DMS153 (cell line): ENCODE measurements around the gene CEACAM20.
"Not testable (repeated sequence)": the region's sequence is repeated elsewhere in the genome, so short reads cannot be mapped to it uniquely, and the experiment has no call there.

Experiments used
- DNase-seq: peaks from one replicate; lab custom pipeline; 2025; lab: John Stamatoyannopoulos, UW

CEACAM20 gene

GRCh38 chr19:44529536-44529935, at the start of gene CEACAM20:
Gene CEACAM20, minus strand, starts transcription at chr19:44529675. Its CDS starts 166 bp downstream, at chr19:44529509.
- DNase-seq = no peak

DNA sequence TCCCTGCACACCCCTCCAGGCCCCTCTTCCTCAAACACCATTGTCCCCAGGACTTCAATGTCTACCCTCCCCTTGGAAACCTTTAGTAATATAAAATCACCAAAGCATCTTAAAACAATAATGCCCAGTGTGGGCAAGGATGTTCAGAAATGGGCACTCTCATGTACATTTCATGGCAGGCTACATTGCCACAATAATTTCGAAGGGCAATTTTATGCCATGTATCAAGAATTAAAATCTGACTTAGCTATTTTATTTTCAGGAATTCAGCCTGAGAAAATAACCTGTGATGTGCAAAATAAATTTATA, 48.0 kb upstream of the CEACAM20 start:
- no peak for DNase-seq

DNA sequence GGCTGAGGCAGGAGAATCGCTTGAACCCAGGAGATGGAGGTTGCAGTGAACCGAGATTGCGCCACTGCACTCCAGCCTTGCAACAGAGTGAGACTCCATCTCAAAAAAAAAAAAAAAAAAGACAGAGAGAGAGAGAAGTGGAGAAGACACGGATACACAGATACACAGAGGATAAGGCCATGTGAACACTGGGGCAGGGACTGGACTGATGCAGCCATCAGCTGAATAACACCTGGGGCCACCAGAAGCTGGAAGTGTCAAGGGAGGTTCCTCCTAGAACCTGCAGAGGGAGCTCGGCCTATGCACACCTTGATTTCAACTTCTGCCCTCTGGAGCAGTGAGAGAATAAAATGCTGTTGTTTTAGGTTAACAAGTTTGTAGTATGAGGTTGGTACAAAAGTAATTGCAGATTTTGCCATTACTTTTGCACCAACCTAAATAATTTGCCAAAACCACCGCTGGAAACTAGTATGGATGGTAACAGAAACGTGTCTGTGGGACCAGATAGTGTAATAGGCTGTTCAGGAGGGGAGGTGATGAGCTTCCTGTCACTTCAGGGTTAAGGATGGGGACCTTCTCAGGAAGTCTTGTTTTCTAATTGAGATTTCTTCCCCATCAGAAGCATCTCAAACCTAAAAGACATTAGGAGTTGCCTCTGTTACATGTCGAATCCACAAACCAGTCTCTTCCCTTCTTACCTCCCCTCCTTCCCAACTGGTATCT, 47.5 kb upstream of the CEACAM20 start:
- no peak for DNase-seq

DNA sequence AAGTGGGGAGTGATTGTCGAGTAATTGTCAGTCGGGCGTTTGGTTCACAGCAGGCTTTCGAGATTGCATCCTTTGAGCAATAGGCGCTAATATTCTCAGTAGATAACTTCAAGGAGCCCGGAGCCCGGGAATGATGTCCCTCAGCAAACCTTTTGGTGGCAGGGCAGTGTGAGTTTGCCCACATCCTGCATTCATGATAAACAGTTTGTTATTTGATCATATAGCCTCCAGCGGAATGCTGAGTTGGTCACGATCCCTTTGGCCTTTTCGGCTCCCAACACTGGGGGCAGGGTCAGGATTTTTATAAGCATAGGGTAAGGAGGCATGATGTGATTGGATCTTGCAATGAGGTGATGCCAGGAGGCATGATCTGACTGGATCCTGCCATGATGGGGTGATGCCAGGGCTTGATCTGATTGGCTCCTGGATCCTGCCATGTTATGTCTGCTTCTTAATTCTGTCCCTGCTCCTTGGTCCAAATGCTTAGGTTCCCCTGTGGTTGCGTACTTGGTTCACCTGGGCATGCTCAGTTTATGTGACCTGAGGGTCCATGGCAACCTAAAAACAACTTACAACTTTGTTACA, 45.7 kb upstream of the CEACAM20 start:
- DNase-seq = no peak

DNA sequence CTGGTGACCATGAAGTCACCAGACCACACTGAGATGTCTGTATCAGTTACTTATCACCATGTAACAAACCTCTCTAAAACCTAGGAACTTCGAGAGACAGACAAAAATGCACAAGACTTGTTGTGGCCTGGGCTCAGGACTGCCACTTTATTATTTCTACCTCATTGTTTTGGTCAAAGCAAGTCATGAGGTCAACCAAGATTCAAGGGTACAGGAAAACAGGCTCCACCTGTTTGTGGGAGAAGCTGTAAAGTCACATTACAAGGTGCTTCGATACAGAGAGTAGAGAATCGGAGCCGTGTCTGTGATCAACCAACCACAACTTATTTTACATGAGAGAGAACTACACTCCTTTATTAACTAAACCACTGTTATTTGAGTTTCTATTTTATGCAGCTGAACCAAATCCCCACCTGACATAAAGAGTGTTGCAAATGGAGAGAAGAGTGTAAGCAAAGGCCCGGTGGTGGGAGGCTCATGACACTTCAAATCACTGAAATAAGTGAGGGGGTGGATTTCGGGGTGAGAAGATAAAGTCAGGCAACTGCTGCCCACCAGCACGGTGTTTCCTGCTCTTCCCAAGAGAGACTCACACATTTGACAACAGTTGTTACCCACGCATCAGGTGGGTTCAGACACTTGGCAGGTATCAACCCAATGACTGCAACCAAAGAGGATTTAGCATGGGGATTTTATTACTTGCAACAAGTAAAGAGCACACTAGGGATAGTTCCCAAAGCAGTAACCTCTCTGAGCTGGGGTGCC, 44.9 kb upstream of the CEACAM20 start:
- no peak for DNase-seq

GRCh38 chr19:44573627-44574026, 44.2 kb upstream of the CEACAM20 start:
- DNase-seq = no peak

- DNase-seq = no peak
These were observed 43.7 kb upstream of the CEACAM20 start for GRCh38 chr19:44573183-44573582.

DNA sequence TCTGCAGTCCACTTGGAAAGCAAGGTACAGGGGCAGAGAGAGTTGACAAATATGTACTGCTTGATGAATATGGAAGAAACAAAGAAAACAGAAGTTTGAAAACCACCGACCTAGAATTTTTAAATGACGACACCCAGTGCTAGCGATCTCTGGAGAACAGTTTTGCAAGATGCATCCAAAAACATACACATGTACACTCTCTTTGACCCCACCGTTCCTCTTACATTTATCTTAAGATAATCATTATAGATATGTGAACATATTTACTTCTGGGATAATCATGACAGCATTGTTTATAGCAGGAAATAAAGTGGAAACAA, 43.1 kb upstream of the CEACAM20 start:
- no peak for DNase-seq

- no peak for DNase-seq
These were observed 42.5 kb upstream of the CEACAM20 start for GRCh38 chr19:44571830-44572580.

DNA sequence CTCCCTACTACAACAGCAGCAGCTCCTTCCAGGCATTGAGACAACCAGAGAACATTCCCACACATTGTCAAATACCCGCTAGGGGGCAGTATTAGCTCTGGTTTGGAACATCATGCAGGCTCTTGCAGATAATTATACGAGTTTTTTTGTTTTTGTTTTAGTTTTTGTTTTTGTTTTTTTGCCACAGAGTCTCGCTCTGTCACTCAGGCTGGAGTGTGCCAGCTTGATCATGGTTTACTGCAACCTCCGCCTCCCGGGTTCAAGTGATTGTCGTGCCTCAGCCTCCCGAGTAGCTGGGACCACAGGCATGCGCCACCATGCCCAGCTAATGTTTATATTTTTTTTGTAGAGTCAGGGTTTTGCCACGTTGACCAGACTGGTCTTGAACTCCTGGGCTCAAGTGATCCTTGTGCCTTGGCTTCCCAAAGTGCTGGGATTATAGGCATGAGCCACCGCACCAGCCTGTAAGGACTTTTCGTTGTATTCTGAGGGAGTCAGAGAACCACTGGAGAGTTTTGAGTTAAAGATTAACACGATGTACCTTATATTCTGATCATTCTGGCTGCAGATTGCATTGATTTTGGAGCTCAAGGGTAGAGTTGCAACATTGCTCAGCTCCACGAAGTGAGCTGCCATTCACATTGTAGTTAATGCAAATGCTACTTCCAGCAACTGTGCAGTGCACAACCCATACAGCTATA, 41.7 kb upstream of the CEACAM20 start:
- no peak for DNase-seq

GRCh38 chr19:44570603-44570983, 41.1 kb upstream of the CEACAM20 start:
- no peak for DNase-seq

GRCh38 chr19:44567745-44568144, 38.3 kb upstream of the CEACAM20 start:
- DNase-seq = no peak

DNA sequence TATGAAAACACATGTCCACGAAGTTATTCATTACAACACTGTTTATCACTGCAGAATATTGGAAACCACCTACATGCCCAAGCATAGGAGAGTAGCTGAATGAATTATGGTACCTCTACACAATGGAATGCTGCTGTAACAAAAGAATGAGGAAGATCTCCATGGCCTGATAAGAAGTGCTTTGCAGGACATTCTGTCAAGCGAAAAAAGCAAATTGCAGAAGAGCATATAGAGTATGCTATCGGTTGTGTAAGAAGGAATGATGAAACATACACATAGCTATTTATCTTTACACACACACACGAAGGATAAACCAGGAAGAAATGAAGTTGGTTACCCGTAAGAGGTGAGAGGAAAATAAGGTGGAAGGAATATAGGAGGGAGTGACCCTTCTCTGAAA, 37.5 kb upstream of the CEACAM20 start:
- DNase-seq = no peak

GRCh38 chr19:44563086-44563655, 33.7 kb upstream of the CEACAM20 start:
- DNase-seq = not testable (repeated sequence)

DNA sequence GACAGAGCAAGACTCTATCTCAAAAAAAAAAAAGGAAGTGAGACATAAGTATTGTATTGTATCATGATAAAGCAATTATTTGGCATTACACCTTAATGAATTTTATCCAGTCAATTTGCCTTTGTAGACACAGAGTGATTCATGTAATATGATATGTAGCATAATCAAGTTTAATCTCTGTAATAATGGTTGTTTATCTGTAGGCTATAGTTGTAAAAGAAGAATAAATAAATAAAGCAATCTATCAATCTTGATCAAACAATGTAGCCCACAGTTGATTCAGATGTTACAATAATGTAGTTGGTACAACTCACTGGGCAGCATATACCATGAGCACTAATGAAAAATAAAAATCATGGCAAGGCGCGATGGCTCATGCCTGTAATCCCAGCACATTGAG, 28.5 kb upstream of the CEACAM20 start:
- no peak for DNase-seq

GRCh38 chr19:44554641-44555246, 25.3 kb upstream of the CEACAM20 start:
- no peak for DNase-seq

GRCh38 chr19:44553478-44554171, 24.1 kb upstream of the CEACAM20 start:
- DNase-seq = no peak

DNA sequence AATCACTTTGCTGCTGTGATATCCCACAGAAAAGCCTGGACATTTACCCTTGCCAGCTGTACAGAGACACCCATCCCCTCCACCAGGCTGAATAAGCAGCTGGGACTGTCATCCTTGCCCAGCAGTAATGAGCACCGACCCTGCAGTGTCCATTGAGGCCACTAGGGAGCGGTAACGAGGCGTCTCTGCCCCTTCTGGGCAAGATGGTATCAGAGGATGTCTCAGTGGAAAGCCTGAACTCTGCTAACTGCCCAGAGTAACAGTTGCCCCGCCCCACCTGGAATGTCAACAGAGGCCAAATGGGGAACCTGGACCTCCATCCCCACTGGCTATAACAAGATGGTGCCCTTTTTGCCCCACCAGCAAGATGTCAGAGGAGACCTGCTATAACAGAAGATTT, 22.8 kb upstream of the CEACAM20 start:
- no peak for DNase-seq

DNA sequence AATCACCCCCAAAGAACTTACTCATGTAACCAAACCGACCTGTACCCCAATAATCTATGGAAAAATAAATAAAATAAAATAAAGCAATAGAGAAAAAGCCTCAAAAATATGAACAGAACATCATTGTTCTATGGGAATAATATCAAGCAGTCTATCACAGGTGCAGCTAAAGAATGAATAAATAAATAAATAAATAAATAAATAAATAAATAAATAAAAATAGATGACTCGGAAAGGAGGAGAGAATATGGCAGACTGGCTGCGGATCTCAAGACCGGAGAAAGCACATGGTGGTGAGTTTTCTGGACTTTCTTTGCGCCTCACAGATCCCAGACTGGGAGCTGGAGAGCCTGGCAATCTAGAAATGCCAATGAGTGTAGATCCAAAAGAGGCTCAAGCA, 22.4 kb upstream of the CEACAM20 start:
- DNase-seq = no peak

DNA sequence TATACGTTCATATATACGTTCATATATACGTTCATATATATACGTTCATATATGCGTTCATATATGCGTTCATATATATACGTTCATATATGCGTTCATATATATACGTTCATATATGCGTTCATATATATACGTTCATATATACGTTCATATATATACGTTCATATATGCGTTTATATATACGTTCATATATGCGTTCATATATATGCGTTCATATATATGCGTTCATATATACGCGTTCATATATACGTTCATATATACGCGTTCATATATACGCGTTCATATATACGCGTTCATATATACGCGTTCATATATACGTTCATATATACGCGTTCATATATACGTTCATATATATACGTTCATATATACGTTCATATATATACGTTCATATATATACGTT, 21.5 kb upstream of the CEACAM20 start:
- not testable (repeated sequence) for DNase-seq

GRCh38 chr19:44549507-44549906, 20.0 kb upstream of the CEACAM20 start:
- DNase-seq = no peak
